HFFc6 (cell line): ENCODE measurements around the gene DNAAF8. TPM values are rescaled to one million over a fixed set of nuclear protein-coding genes. Genes with fewer than 3 reads are reported as not detected.

Experiments
- DNase-seq: peaks from one replicate; pipeline ENCODE4 v3.0.0-alpha.2; 2018
- H3K27ac Mint-ChIP-seq: 2 replicates; pipeline ENCODE4 v1.8.0; 2020; ENCODE audit warnings: mild to moderate bottlenecking, mixed read lengths
- H3K27me3 Mint-ChIP-seq: 2 replicates; pipeline ENCODE4 v1.8.0; 2021; ENCODE audit warnings: mild to moderate bottlenecking, moderate library complexity, mixed read lengths; ENCODE audit not compliant: insufficient read depth
- H3K36me3 Mint-ChIP-seq: 2 replicates; pipeline ENCODE4 v1.8.0; 2021; ENCODE audit warnings: low read depth, mixed read lengths
- H3K4me1 Mint-ChIP-seq: 2 replicates; pipeline ENCODE4 v1.8.0; 2020; ENCODE audit warnings: low read depth, mixed read lengths
- H3K4me3 Mint-ChIP-seq: 2 replicates; pipeline ENCODE4 v1.8.0; 2020; ENCODE audit warnings: mild to moderate bottlenecking, moderate library complexity, mixed read lengths
- H3K9me3 Mint-ChIP-seq: 2 replicates; pipeline ENCODE4 v1.8.0; 2020; ENCODE audit warnings: mild to moderate bottlenecking, mixed read lengths
- CTCF ChIP-seq: fragments of 200-600 bp; sonication (generic); IDR thresholded peaks from 2 replicates; pipeline ENCODE4 v1.5.0; 2021; ENCODE audit warnings: antibody characterized with exemption, mild to moderate bottlenecking
- total RNA-seq, 6 experiments: library from RNA; stranded (reverse); fragmentation: NEBNext Ultra II Directional; extraction: Animal tissue kit (Norgen Biotek cat#: 25700); gene quantifications; 2 replicates in 1 of 6; 3 replicates in 5 of 6; pipeline ENCODE4 v1.2.3, GENCODE V29; 2021

The DNAAF8 gene
- total RNA-seq, 6 experiments from 2014 or later = 1.1 to 2.8 (median 1.6) TPM

GRCh38 chr16:4768549-4769305 is 34.4 kb downstream of the DNAAF8 start:
- TF ChIP-seq CTCF = no peak
- Mint-ChIP-seq H3K27ac (peak overlapping the region; percentile 94), H3K4me3 (peak overlapping the region; percentile 88), H3K4me1 (peaks cover 27% of the 10 kb centered on the region), H3K36me3 (no peaks in the 10 kb centered on the region), H3K27me3 (no peaks in the 10 kb centered on the region; the same call in 1 of the 2 replicates), H3K9me3 (no peaks in the 10 kb centered on the region)
- peak; percentile 93 for DNase-seq

- H3K27ac Mint-ChIP-seq = no peak overlapping the region
- H3K4me3 Mint-ChIP-seq = peak overlapping the region; percentile 88
- TF ChIP-seq CTCF = no peak
- DNase-seq = no peak
- no peaks in the 10 kb centered on the region for H3K36me3 Mint-ChIP-seq
- H3K4me1 Mint-ChIP-seq = peaks cover 31% of the 10 kb centered on the region
- H3K9me3 Mint-ChIP-seq = no peaks in the 10 kb centered on the region
- no peaks in the 10 kb centered on the region; the same call in 1 of the 2 replicates for H3K27me3 Mint-ChIP-seq
Measured at GRCh38 chr16:4769306-4769638, 34.9 kb downstream of the DNAAF8 start.

GRCh38 chr16:4771646-4772045 is 37.3 kb downstream of the DNAAF8 start:
- H3K36me3 Mint-ChIP-seq = no peaks in the 10 kb centered on the region
- no peaks in the 10 kb centered on the region; the same call in 1 of the 2 replicates for H3K27me3 Mint-ChIP-seq
- H3K27ac Mint-ChIP-seq = no peak overlapping the region
- no peak overlapping the region for H3K4me3 Mint-ChIP-seq
- peaks cover 22% of the 10 kb centered on the region for H3K4me1 Mint-ChIP-seq
- no peak for TF ChIP-seq CTCF
- DNase-seq = no peak
- no peaks in the 10 kb centered on the region for H3K9me3 Mint-ChIP-seq

GRCh38 chr16:4772351-4772750 is 38.0 kb downstream of the DNAAF8 start:
- Mint-ChIP-seq H3K4me1 (peaks cover 22% of the 10 kb centered on the region), H3K27ac (no peak overlapping the region)

GRCh38 chr16:4775005-4775404 is 40.7 kb downstream of the DNAAF8 start:
- no peak for DNase-seq
- Mint-ChIP-seq H3K9me3 (no peaks in the 10 kb centered on the region), H3K4me1 (peaks cover 6% of the 10 kb centered on the region), H3K4me3 (no peak overlapping the region), H3K27me3 (no peaks in the 10 kb centered on the region; the same call in none of the 2 replicates), H3K36me3 (no peaks in the 10 kb centered on the region), H3K27ac (no peak overlapping the region)
- no peak for TF ChIP-seq CTCF

More at GRCh38 chr16:4772351-4772750, 38.0 kb downstream of the DNAAF8 start:
- H3K4me3 Mint-ChIP-seq = no peak overlapping the region
- TF ChIP-seq CTCF = no peak
- no peaks in the 10 kb centered on the region for H3K9me3 Mint-ChIP-seq
- no peaks in the 10 kb centered on the region for H3K36me3 Mint-ChIP-seq
- DNase-seq = no peak
- no peaks in the 10 kb centered on the region; the same call in 1 of the 2 replicates for H3K27me3 Mint-ChIP-seq
